Left kidney (tissue), 2 donors: ENCODE data around the gene EIF4ENIF1. TPM values are rescaled to one million over a fixed set of nuclear protein-coding genes. Genes with fewer than 3 reads are reported as not detected.
"Not testable (repeated sequence)": the region's sequence is repeated elsewhere in the genome, so short reads cannot be mapped to it uniquely, and the experiment has no call there.

Experiments
- DNase-seq: peaks from one replicate; pipeline ENCODE4 v3.0.0-alpha.2; 2013
- polyA plus RNA-seq: library from polyadenylated mRNA; unstranded; fragments of 120-200 nt; gene quantifications from one replicate; pipeline ENCODE4 v1.2.1, GENCODE V29; 2013; ENCODE audit not compliant: insufficient read length

EIF4ENIF1 gene
- polyA plus RNA-seq, 1 donor = 55.5 TPM

DNA sequence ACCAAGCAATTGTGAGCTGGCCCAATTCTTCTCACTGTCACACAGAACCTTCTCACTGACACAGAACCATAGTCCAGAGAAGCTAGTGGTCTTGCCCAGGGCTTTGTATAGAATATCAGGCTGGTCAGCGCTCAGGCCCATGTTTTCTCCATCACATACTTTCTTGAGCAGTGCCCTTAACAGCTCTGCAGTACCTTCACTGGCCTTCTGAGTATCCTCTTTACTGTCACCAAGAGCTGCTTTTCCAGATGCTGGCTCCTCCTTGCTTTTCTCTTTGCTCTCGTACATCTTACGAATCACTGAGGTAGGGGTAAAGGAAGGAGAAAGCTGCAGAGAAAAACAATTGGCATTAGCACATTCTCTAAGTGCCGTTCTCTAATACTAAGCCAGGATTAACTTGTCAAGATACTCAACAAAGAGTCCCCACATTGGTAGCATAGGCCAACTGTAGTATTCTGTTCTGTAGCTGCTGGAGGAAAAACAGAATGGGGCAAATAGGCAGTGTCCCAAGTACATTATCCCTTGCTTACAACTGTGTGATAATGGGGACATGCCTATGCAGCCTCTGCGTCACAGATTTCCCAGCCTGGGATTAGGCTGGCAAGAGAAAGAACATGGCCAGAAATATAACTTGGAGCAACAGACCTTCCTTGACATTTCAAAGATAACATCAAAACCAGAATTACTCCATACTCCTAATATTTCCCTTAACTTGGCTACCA is 46.7 kb downstream of the EIF4ENIF1 start:
- no peak for DNase-seq

- DNase-seq = no peak
Observed at GRCh38 chr22:31441652-31442051, 48.0 kb downstream of the EIF4ENIF1 start.

GRCh38 chr22:31440681-31441080 is 49.0 kb downstream of the EIF4ENIF1 start:
- no peak for DNase-seq

DNA sequence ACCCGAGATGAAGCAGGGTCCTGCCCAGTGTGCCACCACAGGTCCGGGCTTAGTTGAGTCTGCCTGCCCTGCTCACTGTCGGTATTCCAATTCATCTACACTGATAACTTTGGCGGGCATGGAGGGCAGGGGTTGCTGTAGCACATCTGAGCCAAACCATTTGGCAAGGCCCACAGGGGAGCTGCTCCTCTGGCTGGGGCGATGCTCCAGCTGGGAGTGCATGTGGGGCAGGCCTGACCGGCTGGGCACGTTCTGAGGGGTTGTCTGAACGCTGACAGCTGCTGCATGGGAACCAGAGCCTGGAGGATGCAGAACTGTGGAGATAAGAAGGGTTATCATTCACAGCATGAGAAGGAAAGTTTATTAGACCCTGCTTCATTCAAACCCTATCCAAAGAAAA is 49.8 kb downstream of the EIF4ENIF1 start:
- no peak for DNase-seq

DNA sequence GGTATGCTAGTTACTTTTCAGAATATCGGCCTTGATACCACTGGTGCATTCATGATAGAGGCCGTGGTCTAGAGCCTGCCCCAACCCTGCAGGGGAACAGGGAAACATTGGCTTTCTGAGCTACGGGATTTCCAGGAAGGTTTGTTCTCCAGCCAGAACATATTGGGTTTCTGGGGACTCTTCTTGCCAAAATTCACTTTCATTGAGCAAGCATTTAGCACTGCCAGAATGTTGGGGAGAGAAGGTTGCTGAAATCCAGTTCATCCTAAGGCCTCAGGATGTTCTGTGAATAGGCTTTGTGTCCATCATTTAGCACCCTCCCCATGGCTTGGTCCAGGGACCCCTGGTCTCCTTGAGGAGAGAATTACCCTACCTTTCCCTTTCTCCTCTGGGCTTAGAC is 53.5 kb downstream of the EIF4ENIF1 start:
- DNase-seq = no peak

- no peak for DNase-seq
Observed at GRCh38 chr22:31431950-31432349, 57.7 kb downstream of the EIF4ENIF1 start.

- no peak for DNase-seq
Observed at GRCh38 chr22:31425331-31426050, 64.2 kb downstream of the EIF4ENIF1 start.

DNA sequence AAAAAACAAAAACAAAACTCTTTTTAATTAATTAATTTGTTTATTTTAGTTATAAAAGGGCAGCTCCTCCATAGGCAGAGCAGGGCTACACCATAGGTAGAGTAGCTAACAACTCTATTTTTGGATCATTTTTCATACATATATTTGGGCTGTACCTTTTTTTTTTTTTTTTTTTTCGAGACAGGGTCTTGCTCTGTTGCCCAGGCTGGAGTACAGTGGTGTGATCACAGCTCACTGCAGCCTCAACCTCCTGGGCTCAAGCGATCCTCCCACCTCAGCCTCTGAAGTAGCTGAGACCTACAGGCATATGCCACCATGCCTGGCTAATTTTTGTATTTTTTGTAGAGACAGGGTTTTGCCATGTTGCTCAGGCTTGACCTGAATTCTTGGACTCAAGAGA is 87.3 kb downstream of the EIF4ENIF1 start:
- not testable (repeated sequence) for DNase-seq

DNA sequence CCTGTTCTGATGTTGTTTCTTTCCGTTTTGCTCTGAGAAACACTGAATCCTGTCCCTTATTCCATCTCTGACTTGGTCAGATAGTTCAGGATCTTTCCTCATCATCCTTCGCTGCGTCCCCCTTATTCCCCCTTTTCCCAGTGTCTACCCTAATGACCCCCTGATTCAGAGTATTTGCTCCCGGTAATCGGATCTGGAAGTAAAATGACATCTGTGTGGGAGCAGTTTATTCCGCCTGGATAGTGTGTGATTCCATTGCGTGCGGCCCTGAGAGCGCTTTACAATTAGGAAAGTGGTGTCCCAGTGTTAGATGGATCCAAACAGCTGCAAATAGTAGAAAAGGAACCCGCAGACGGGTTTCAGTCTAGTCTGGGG is 89.6 kb downstream of the EIF4ENIF1 start:
- no peak for DNase-seq

DNA sequence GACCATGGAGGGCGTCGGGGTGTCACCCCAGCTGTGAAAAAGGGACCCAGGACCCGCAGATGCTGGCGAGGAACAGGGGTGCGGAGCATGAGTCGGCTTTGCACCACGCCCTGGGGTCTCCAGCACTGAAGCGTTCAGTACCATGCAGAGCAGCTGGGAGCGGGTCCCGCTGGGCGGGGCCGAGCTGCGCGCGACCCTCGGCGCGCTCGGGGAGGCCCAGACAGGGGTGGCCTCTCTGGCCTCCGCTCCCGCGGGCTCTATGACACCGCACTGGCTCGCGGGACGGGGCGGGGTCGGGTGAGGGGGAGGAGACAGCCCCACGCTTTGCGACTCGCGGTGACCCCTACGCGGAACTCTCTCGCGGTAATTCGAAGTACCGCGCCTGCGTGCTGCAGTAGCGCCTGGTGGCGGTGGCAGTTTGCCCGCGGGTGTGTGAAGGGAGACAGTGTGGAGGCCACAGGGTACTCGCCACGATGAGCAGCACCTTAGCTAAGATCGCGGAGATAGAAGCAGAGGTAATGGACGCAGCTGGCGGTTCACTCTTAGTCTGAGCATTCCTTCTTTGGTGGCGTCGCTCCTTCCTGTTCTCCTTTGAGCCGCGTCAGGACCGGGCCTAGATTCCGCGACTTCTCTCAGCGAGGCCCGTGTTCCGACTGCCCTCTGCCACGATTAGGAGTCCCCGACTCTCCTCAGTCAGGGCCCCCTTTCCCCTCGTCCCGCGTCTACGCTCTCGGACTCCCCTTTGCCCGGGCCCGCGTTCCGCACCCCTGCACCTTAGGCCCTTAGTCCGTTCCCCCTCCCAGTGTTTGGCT is 90.2 kb downstream of the EIF4ENIF1 start, which contains the start of gene DRG1:
Gene DRG1 (plus strand): TSS at position 394 of the 812 bp plus-strand sequence. CDS start 80 bp downstream, at position 474.
- DNase-seq = peak; percentile 96

GRCh38 chr22:31398231-31398630 is 91.4 kb downstream of the EIF4ENIF1 start:
- no peak for DNase-seq

DNA sequence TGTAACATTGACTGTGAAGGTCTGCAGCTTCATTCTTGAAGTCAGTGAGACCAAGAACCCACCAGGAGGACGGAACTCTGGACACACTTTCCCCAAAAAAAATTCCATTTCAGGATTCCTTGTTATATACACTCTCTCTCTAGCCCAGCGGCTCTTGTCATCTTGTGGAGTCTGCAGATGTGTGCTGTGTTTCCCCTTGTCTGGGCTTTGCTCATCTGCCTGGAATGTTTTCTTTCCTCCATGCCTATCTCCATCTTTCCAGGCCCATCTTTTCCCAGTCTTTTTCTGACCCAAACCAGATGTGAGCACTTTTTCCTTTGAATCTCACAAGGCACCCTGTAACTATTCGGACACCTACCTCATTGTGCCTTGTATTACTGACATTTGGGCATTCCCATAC is 95.3 kb downstream of the EIF4ENIF1 start:
- DNase-seq = no peak

DNA sequence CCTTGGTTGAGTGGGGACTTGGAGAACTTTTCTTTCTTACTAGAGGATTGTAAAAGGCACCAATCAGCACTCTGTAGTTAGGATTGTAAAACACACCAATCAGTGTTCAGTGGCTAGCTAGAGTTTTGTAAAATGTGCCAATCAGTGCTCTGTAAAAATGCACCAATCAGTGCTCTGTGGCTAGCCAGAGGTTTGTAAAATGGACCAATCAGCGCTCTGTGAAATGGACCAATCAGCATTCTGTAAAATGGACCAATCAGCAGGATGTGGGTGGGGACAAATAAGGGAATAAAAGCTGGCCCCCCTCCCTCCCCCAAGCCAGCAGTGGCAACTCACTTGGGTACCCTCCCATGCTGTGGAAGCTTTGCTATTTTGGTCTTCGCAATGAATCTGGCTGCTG is 95.7 kb downstream of the EIF4ENIF1 start:
- DNase-seq = no peak

Other genes starting within 250 kb of the EIF4ENIF1 start
- gene PIK3IP1, start 197.4 kb downstream of the EIF4ENIF1 start, polyA plus RNA-seq = 10.6 TPM
- gene PATZ1, start 143.5 kb downstream of the EIF4ENIF1 start, polyA plus RNA-seq = 71.9 TPM
- gene DRG1, start 90.2 kb downstream of the EIF4ENIF1 start, polyA plus RNA-seq = 92.1 TPM
- 52.3 TPM for gene SFI1, start 6.7 kb upstream of the EIF4ENIF1 start, polyA plus RNA-seq
- gene PISD, start 172.4 kb upstream of the EIF4ENIF1 start, polyA plus RNA-seq = 32.5 TPM